Lung (tissue), 12 donors: Measurements from ENCODE around the gene DGCR6L. TPM values are rescaled to one million over a fixed set of nuclear protein-coding genes. Genes with fewer than 3 reads are reported as not detected.
"Not testable (repeated sequence)": the region's sequence is repeated elsewhere in the genome, so short reads cannot be mapped to it uniquely, and the experiment has no call there.

ENCODE experiments used
- ATAC-seq: fragments of 200-7000 bp; cut with Tn5 transposase; one replicate; pipeline ENCODE4 v1.9.1; 2020; ENCODE audit warnings: moderate number of reproducible peaks; ENCODE audit not compliant: insufficient read depth, low FRiP score
- DNase-seq, 3 donors: peaks; one replicate each; pipeline ENCODE4 v3.0.0-alpha.2; 2013 to 2017
- H3K27ac ChIP-seq, 2 donors: one replicate each; pipeline ENCODE4 v1.5.1; 2013; ENCODE audit warnings: mild to moderate bottlenecking in 2 of 2, moderate library complexity in 2 of 2, control low read depth in 1 of 2, inconsistent platforms in 1 of 2, low read depth in 1 of 2, low read length in 1 of 2
- H3K27me3 ChIP-seq, 3 donors: one replicate each; pipeline ENCODE4 v1.5.1; 2013; ENCODE audit warnings: low read length in 2 of 3; ENCODE audit not compliant: control insufficient read depth in 3 of 3, insufficient read depth in 3 of 3
- H3K36me3 ChIP-seq, 4 donors: one replicate each; pipeline ENCODE4 v1.5.1; 2013; ENCODE audit warnings: low read length in 4 of 4, mild to moderate bottlenecking in 1 of 4, moderate library complexity in 1 of 4; ENCODE audit not compliant: control insufficient read depth in 4 of 4, insufficient read depth in 4 of 4
- H3K4me1 ChIP-seq, 5 donors: one replicate each; pipeline ENCODE4 v1.5.1; 2013; ENCODE audit warnings: low read length in 5 of 5, mild to moderate bottlenecking in 2 of 5, moderate library complexity in 1 of 5; ENCODE audit not compliant: control insufficient read depth in 5 of 5, insufficient read depth in 5 of 5
- H3K4me3 ChIP-seq: one replicate; pipeline ENCODE4 v1.5.1; 2013; ENCODE audit warnings: mild to moderate bottlenecking, control low read depth, moderate library complexity
- H3K9ac ChIP-seq, 2 donors: one replicate each; pipeline ENCODE4 v1.5.1; 2013; ENCODE audit warnings: low read length in 2 of 2, control low read depth in 1 of 2; ENCODE audit not compliant: insufficient read depth in 1 of 2
- H3K9me3 ChIP-seq, 4 donors: one replicate each; pipeline ENCODE4 v1.5.1; 2013; ENCODE audit warnings: low read length in 3 of 4, mild to moderate bottlenecking in 1 of 4, moderate library complexity in 1 of 4; ENCODE audit not compliant: control insufficient read depth in 4 of 4, insufficient read depth in 3 of 4
- CTCF ChIP-seq: IDR thresholded peaks from 2 replicates; pipeline ENCODE4 v1.5.1; 2012; ENCODE audit warnings: mild to moderate bottlenecking; ENCODE audit errors: control extremely low read depth, extremely low read depth
- WGBS, 2 donors: extraction: QIAGEN DNeasy Blood & Tissue Kit; methylation state at CpG; one replicate each; pipeline ENCODE4 v1.1.7; 2013; 5-methylcytosine and 5-hydroxymethylcytosine counted together
- polyA plus RNA-seq, 2 donors: library from polyadenylated mRNA; stranded (reverse); fragments of 200-250 nt; gene quantifications; one replicate each; pipeline ENCODE4 v1.2.1, GENCODE V29; 2013
- total RNA-seq, 2 donors: library from RNA; depleted of rRNA in 1 of 2; stranded (reverse); fragments of >200 nt in 1 of 2; gene quantifications; one replicate each; pipeline ENCODE4 v1.2.1, GENCODE V29; 2014 to 2021
- donor health status: control.
- donor health status: control.
- donor health status: Bipolar disorder and iron deficiency.
- donor health status: healthy.
- donor health status: DM: yes; HTN: yes; CAD: no.

DGCR6L gene
- total and polyA plus RNA-seq, 4 donors: 38.7 to 86.0 (median 42.5) TPM

GRCh38 chr22:20276468-20276867, 43.4 kb downstream of the DGCR6L start:
- peaks cover 0 to 7% (median 0%) of the 10 kb centered on the region in 5 donors for H3K4me1 ChIP-seq
- no peaks in the 10 kb centered on the region for H3K9me3 ChIP-seq
- H3K4me3 ChIP-seq: no peak overlapping the region
- H3K9ac ChIP-seq: no peak overlapping the region
- ATAC-seq: no peak
- no peak for DNase-seq
- WGBS, 2 donors: 77 to 84% methylated on average over 7 of the region's 7 CpGs
- H3K27me3 ChIP-seq: no peaks in the 10 kb centered on the region
- no peak overlapping the region for H3K27ac ChIP-seq
- no peak for TF ChIP-seq CTCF
- no peaks in the 10 kb centered on the region for H3K36me3 ChIP-seq

- Histone ChIP-seq H3K27ac (no peak overlapping the region), H3K36me3 (no peaks in the 10 kb centered on the region), H3K9me3 (no peaks in the 10 kb centered on the region), H3K4me3 (no peak overlapping the region), H3K9ac (no peak overlapping the region), H3K27me3 (no peaks in the 10 kb centered on the region), H3K4me1 (peaks cover 0 to 7% (median 0%) of the 10 kb centered on the region in 5 donors)
- ATAC-seq (no peak), DNase-seq (no peak)
- WGBS, 2 donors: 96 to 97% methylated on average over 13 of the region's 13 CpGs
- TF ChIP-seq CTCF: no peak
Observed at GRCh38 chr22:20275836-20276235, 44.0 kb downstream of the DGCR6L start.

GRCh38 chr22:20275325-20275724, 44.5 kb downstream of the DGCR6L start:
- not testable (repeated sequence) for H3K9ac ChIP-seq, H3K4me3 ChIP-seq, H3K36me3 ChIP-seq, H3K4me1 ChIP-seq, DNase-seq, ATAC-seq, H3K9me3 ChIP-seq, H3K27me3 ChIP-seq, H3K27ac ChIP-seq
- WGBS, 2 donors: 81 to 83% methylated on average over 5 of the region's 7 CpGs

- H3K4me3 ChIP-seq, DNase-seq, H3K9ac ChIP-seq, H3K9me3 ChIP-seq, H3K27ac ChIP-seq, H3K4me1 ChIP-seq, H3K27me3 ChIP-seq, ATAC-seq, H3K36me3 ChIP-seq: not testable (repeated sequence)
- 90 to 95% methylated on average over 8 to 9 of the region's 10 CpGs for WGBS, 2 donors
Observed at GRCh38 chr22:20274374-20274773, 45.5 kb downstream of the DGCR6L start.
